Left cardiac atrium (tissue), 4 donors: ENCODE measurements around the gene TMPRSS4. TPM values are rescaled to one million over a fixed set of nuclear protein-coding genes. Genes with fewer than 3 reads are reported as not detected.

Experiments used
- ATAC-seq, 2 donors: fragments of 200-7000 bp; cut with Tn5 transposase; one replicate each; pipeline ENCODE4 v1.9.1; 2020; ENCODE audit warnings: mild to moderate bottlenecking in 2 of 2, moderate library complexity in 2 of 2
- DNase-seq: peaks from one replicate; pipeline ENCODE4 v3.0.0-alpha.2; 2020
- intact Hi-C, 2 donors: fragments of 100-400 bp; cut with DNase I; formaldehyde crosslinking; loops; one replicate each; pipeline versions ENCODE4 v1.14.1 to v1.15.1; 2022 to 2023
- total RNA-seq, 2 donors: library from RNA; stranded (reverse); fragmentation: NEBNext Ultra II Directional; extraction: Animal tissue kit (Norgen Biotek cat#: 25700); gene quantifications; one replicate each; pipeline ENCODE4 v1.2.1, GENCODE V29; 2021
- donor health status: DM: no; HTN: yes; CAD: no.
- donor health status: DM: no; HTN: yes; CAD: no; lungs with severe emphysema.
- donor health status: DM: yes; HTN: yes; CAD: no.
- donor health status: Dilated cardiomyopathy.

TMPRSS4 gene
- total RNA-seq, 2 donors from 2014 or later = not detected

GRCh38 chr11:118161786-118162185, 84.9 kb downstream of the TMPRSS4 start:
- DNase-seq = no peak
- ATAC-seq = no peak
- intact Hi-C loops = no loop called here

- intact Hi-C loops = no loop called here
- ATAC-seq (no peak), DNase-seq (no peak)
Observed at GRCh38 chr11:118162846-118163245, 86.0 kb downstream of the TMPRSS4 start.

- ATAC-seq (no peak), DNase-seq (no peak)
- intact Hi-C loops = no loop called here
Observed at GRCh38 chr11:118163494-118163893, 86.6 kb downstream of the TMPRSS4 start.

GRCh38 chr11:118164885-118165284, 88.0 kb downstream of the TMPRSS4 start:
- intact Hi-C loops = no loop called here
- DNase-seq = no peak
- no peak for ATAC-seq

GRCh38 chr11:118166641-118167040, 89.8 kb downstream of the TMPRSS4 start:
- DNase-seq = no peak
- intact Hi-C loops = no loop called here
- no peak for ATAC-seq

GRCh38 chr11:118167253-118167652, 90.4 kb downstream of the TMPRSS4 start:
- intact Hi-C loops = no loop called here
- ATAC-seq (no peak), DNase-seq (no peak)

GRCh38 chr11:118167906-118168305, 91.0 kb downstream of the TMPRSS4 start:
- intact Hi-C loops = no loop called here
- DNase-seq (no peak), ATAC-seq (no peak)

GRCh38 chr11:118168316-118168715, 91.4 kb downstream of the TMPRSS4 start:
- ATAC-seq = no peak
- DNase-seq = no peak
- intact Hi-C loops = no loop called here

GRCh38 chr11:118168751-118169150, 91.9 kb downstream of the TMPRSS4 start:
- ATAC-seq (no peak), DNase-seq (no peak)
- intact Hi-C loops = no loop called here

- ATAC-seq (no peak), DNase-seq (no peak)
- intact Hi-C loops = no loop called here
Observed at GRCh38 chr11:118169300-118170140, 92.6 kb downstream of the TMPRSS4 start.

- ATAC-seq (no peak), DNase-seq (no peak)
- intact Hi-C loops = no loop called here
Observed at GRCh38 chr11:118170231-118170630, 93.4 kb downstream of the TMPRSS4 start.

- intact Hi-C loops = no loop called here
- ATAC-seq (no peak), DNase-seq (no peak)
Observed at GRCh38 chr11:118170882-118171268, 94.0 kb downstream of the TMPRSS4 start.

Other genes starting within 250 kb of the TMPRSS4 start
- 10 to 100 TPM; 31.2 to 37.6 TPM for gene FXYD6, start 200.4 kb upstream of the TMPRSS4 start, total RNA-seq
- under 1 TPM; 0.15 to 0.16 TPM for gene TMPRSS13, start 147.7 kb upstream of the TMPRSS4 start, total RNA-seq
- 10 to 100 TPM in 1 of 2 donors, 1 to 10 TPM in 1; 8.2 to 17.6 TPM for gene IL10RA, start 90.7 kb upstream of the TMPRSS4 start, total RNA-seq
- not detected for gene SMIM35, start 9.9 kb downstream of the TMPRSS4 start, total RNA-seq
- 10 to 100 TPM in 1 of 2 donors, 1 to 10 TPM in 1; 5.9 to 11.3 TPM for gene SCN4B, start 75.7 kb downstream of the TMPRSS4 start, total RNA-seq
- 10 to 100 TPM in 1 of 2 donors, 1 to 10 TPM in 1; 3.3 to 10.1 TPM for gene SCN2B, start 99.6 kb downstream of the TMPRSS4 start, total RNA-seq
- 1 to 10 TPM; 2.5 to 5.3 TPM for gene JAML, start 147.9 kb downstream of the TMPRSS4 start, total RNA-seq
- gene MPZL3, start 175.3 kb downstream of the TMPRSS4 start, total RNA-seq = 1 to 10 TPM; 1.0 to 1.1 TPM
- 10 to 100 TPM; 11.6 to 47.8 TPM for gene MPZL2, start 187.2 kb downstream of the TMPRSS4 start, total RNA-seq
- gene CD3E, start 227.7 kb downstream of the TMPRSS4 start, total RNA-seq = 1 to 10 TPM; 1.6 to 3.7 TPM